ENCODE results near the gene STOM.

The STOM gene

GRCh38 chr9:121331992-121332685 is 37.9 kb downstream of the STOM start:
- peak; percentile 26; the same call in 1 of the 2 replicates for TF ChIP-seq CTCF (IDR thresholded peaks at IDR 0.05; ENCODE audit: low read depth, low read length)
- no peak overlapping the region for H3K4me3 ChIP-seq (ENCODE audit: low read depth, low read length)

- no peak overlapping the region for H3K4me3 ChIP-seq (ENCODE audit: low read depth, low read length)
- TF ChIP-seq CTCF (IDR thresholded peaks at IDR 0.05; ENCODE audit: low read depth, low read length), result no peak
Observed at GRCh38 chr9:121331549-121331948, 38.5 kb downstream of the STOM start.

GRCh38 chr9:121328876-121329681 is 41.0 kb downstream of the STOM start:
- TF ChIP-seq CTCF (IDR thresholded peaks at IDR 0.05; ENCODE audit: low read depth, low read length), result no peak

GRCh38 chr9:121328476-121328875 is 41.6 kb downstream of the STOM start:
- H3K4me3 ChIP-seq (ENCODE audit: low read depth, low read length), result no peak overlapping the region
- TF ChIP-seq CTCF (IDR thresholded peaks at IDR 0.05; ENCODE audit: low read depth, low read length), result no peak

More at GRCh38 chr9:121328876-121329681, 41.0 kb downstream of the STOM start:
- H3K4me3 ChIP-seq (ENCODE audit: low read depth, low read length), result no peak overlapping the region

GRCh38 chr9:121326901-121327613 is 43.0 kb downstream of the STOM start:
- no peak for TF ChIP-seq CTCF (IDR thresholded peaks at IDR 0.05; ENCODE audit: low read depth, low read length)

GRCh38 chr9:121326130-121326838 is 43.8 kb downstream of the STOM start:
- TF ChIP-seq CTCF (IDR thresholded peaks at IDR 0.05; ENCODE audit: low read depth, low read length), result no peak
- H3K4me3 ChIP-seq (ENCODE audit: low read depth, low read length), result no peak overlapping the region

More at GRCh38 chr9:121326901-121327613, 43.0 kb downstream of the STOM start:
- no peak overlapping the region for H3K4me3 ChIP-seq (ENCODE audit: low read depth, low read length)

Data from WI38 (cell line).